Measurements from ENCODE around the gene CASK.
"Not testable (repeated sequence)": the region's sequence is repeated elsewhere in the genome, so short reads cannot be mapped to it uniquely, and the experiment has no call there.

The CASK gene

DNA sequence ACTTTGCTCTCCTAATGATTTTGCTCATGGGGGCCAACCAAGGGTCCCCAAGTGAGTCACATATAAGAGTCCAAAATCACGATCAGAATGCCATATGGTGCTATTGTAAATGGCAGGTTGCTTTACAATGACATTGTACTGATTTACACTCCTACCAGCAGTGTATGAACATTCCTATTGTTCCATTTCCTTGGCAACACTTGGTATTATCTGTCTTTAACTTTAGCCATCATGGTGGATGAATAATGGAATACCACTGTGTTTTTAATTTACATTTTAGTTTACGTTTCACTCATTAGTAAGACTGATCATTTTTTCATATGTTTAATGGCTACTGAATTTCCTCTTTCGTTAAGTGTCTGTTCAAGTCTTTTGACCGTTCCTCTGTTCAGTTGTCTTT, 379.7 kb downstream of the CASK start:
- DNase-seq: no peak

DNA sequence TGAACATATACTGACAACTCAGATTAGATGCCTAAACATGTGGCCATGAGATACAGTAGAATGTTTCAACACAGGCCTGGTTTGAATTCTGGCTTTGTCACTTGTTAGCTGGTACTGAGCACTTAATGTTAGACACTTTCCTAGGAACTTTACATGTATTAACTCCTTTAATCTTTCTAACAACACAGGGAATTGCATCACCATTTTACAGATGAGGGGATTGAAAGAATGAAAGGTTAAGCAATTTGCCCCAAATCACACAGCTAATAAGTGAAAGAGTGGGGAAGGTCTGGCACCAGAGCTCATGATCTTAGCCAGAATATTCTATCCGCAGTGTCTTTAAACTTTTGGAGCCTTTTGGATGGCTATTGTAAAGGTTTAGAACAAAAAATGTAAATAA, 380.3 kb downstream of the CASK start:
- DNase-seq: no peak

- no peak for DNase-seq
Measured at GRCh38 chrX:41542536-41542935, 380.8 kb downstream of the CASK start.

DNA sequence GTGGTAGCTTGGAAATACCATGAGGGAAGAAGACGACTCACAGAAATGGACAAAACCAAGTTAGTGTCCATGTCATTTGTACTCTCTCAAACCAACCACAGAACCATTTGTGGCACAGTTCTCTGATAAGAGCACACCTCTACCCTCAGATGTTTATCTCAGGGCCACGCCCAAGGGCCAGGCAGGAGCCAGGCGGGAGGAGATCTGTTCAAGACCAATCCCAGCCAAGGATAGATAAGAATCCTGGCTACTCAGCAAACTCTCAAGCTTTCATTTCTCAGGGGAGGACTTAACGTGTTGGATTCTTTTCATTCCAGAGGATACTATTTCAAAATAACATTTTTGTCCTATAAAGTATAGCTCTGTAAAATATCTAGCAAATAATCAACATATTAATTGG, 381.2 kb downstream of the CASK start:
- no peak for DNase-seq

- DNase-seq: no peak
Measured at GRCh38 chrX:41541386-41541785, 382.0 kb downstream of the CASK start.

GRCh38 chrX:41538707-41539106, 384.6 kb downstream of the CASK start:
- no peak for DNase-seq

GRCh38 chrX:41530085-41530484, 393.3 kb downstream of the CASK start:
- DNase-seq: no peak

GRCh38 chrX:41529221-41529620, 394.1 kb downstream of the CASK start:
- no peak for DNase-seq

GRCh38 chrX:41528784-41529183, 394.6 kb downstream of the CASK start:
- DNase-seq: no peak

DNA sequence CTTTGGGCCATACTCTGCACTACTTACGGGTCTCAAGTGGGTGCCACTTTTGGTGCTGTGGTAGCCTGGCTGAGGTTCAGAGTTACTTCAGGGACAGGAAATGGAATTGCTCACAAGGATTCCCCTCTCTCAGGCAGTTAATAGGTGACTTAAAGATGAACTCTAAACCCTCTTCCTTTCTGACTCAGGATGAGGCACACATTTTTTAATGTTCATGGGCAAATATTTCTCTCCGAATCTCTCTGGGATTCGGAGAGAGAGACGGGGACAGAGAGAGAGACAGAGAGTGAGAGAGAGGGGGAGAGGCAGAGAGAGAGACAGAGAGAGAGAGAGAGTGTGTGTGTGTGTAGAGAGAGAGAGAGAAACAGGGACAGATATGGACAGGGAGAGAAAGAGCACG, 396.4 kb downstream of the CASK start:
- no peak for DNase-seq

- no peak for DNase-seq
Measured at GRCh38 chrX:41526271-41526670, 397.1 kb downstream of the CASK start.

- no peak for DNase-seq
Measured at GRCh38 chrX:41522671-41523070, 400.7 kb downstream of the CASK start.

GRCh38 chrX:41522081-41522480, 401.3 kb downstream of the CASK start:
- DNase-seq: no peak

DNA sequence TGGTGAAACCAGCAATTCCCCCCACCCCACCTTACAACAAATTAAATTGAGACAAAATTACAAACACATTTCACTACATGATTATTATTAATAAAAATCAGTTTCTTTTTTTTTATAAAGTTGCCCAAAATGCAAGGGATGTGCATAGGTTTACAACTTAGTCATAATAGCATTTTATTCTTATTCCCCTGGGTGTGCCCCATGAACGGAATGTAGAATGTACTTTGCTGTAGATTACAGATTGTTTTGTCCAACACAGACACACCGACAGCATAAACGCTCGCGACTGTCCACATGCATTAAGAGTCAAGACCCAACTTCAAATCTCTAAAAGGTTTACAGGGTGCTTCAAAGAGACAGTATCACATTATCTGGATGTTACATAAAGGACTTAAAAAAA, 403.9 kb downstream of the CASK start:
- no peak for DNase-seq

DNA sequence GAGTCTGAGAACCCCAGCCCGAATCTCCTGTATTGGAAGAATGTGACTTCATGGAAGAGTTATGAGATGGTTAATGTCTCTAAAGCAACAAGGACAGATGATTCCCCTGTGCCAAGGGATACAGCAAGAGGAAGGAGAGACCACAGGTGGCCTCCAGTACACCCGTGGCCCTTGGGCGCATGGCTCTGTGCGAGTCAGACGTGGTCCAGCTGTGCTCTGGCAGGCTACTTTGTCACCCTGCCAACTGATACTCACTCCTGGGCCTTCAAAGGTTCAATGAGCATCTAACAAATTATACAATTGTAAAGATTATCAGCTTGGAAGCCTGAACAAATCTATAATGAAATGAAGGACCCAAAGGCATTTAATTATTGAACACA, 404.5 kb downstream of the CASK start:
- no peak for DNase-seq

DNA sequence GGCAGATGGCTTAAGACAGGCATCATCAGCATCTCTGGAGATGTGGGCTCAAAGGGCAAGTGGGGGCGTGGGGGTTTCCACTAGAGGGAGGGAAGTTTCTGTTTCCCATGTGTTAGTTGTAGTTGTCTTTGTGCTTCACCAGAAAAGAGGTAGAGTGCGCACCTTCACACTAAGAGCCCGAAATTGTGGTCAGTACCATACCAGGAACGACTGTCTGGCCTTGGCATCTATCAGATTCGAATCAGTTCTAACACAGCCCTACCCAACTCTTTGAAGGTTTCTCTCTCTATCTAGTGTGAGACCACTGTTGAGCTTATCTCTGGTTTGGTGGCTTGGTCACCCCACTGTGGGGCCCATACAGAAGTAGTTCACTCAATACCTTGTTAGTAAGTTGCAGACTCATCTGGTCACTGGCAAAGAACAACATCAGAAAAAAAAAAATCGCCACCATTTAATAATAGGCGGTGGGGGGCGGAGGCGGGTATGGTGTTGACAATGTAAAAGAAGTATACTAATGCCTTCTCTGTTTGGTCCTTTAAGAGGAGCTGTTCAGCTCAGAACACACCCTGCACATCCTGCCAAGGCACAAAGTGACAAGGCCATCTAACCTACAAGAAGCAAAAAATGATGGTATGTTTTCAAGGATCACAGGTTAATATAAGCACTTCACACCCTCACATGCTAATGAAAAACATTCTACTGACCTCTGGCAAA, 405.1 kb downstream of the CASK start:
- peak; percentile 1 to 13 for DNase-seq

GRCh38 chrX:41516999-41517765, 406.2 kb downstream of the CASK start:
- no peak for DNase-seq

DNA sequence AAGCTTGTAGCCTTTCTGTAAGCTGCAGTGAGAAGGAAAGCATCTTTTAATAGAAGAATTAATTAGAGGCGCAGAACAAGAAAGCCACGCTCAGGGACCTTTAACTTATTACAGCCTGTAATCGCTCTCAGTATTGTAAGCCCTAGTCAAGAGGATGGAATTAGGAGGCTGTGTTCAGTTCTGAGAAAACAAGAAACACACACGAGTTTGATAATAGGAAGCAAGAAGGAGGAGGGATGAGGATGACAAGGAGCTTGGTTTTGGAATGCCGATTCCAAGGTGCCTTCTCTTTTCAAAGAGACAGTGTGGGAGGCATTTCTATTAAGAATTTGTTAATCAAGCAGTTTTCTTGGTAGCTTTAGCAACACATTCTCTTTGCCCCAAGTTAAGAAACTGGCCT, 406.9 kb downstream of the CASK start:
- DNase-seq: no peak

- DNase-seq: no peak
Measured at GRCh38 chrX:41515376-41515775, 408.0 kb downstream of the CASK start.

GRCh38 chrX:41514179-41514578, 409.2 kb downstream of the CASK start:
- no peak for DNase-seq

GRCh38 chrX:41512853-41513252, 410.5 kb downstream of the CASK start:
- DNase-seq: not testable (repeated sequence)

- peak in 1 of 2 donors; percentile 1 for DNase-seq
Measured at GRCh38 chrX:41512394-41512793, 411.0 kb downstream of the CASK start.

- DNase-seq: no peak
Measured at GRCh38 chrX:41507919-41508318, 415.4 kb downstream of the CASK start.

DNA sequence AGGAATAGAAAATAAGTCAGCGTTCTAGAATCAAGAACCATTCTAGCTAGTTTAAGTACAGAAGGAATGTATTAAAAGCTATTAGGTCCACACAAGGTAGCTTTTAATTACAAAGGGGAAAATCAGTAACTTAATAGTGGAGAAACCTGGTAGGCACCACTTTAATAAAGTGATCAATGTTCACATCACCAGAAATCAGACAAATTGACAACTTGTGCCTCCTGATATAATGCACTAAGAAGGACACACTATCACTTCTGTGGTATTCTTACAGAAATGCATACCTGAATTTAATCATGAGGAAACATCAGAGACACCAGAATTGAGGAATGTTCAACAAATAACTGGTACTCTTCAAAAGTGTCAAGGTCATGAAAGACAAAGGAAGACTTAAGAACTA, 421.4 kb downstream of the CASK start:
- DNase-seq: no peak

GRCh38 chrX:41499984-41500383, 423.4 kb downstream of the CASK start:
- no peak for DNase-seq
